PFSK-1 (cell line): ENCODE measurements around the gene SLC5A4.

Experiments
- FOXP2 ChIP-seq: optimal IDR thresholded peaks from 2 replicates; pipeline ENCODE3; 2011; ENCODE audit warnings: borderline replicate concordance, control low read depth, inconsistent platforms; ENCODE audit not compliant: insufficient read depth; ENCODE audit errors: extremely low read length, extremely low read depth
- POLR2AphosphoS5 ChIP-seq: IDR thresholded peaks from 2 replicates; pipeline ENCODE4 v1.6.1; 2012; ENCODE audit warnings: low read depth, mild to moderate bottlenecking, control low read depth, low read length, moderate library complexity
- REST ChIP-seq, 2 experiments: IDR thresholded peaks; 2 replicates each; pipeline versions ENCODE4 v1.6.1 to v1.8.0; 2011 to 2012; ENCODE audit warnings: low read depth in 2 of 2, low read length in 2 of 2, control low read depth in 1 of 2, inconsistent platforms in 1 of 2, mild to moderate bottlenecking in 1 of 2, moderate library complexity in 1 of 2; ENCODE audit not compliant: insufficient read depth in 1 of 2
- SIN3A ChIP-seq: IDR thresholded peaks from 2 replicates; pipeline ENCODE4 v1.6.1; 2012; ENCODE audit warnings: mild to moderate bottlenecking, low read length, moderate library complexity, borderline replicate concordance; ENCODE audit not compliant: insufficient read depth
- TAF1 ChIP-seq: IDR thresholded peaks from 2 replicates; pipeline ENCODE4 v1.6.1; 2012; ENCODE audit warnings: low read length, control low read depth, borderline replicate concordance; ENCODE audit not compliant: insufficient read depth

SLC5A4 gene

GRCh38 chr22:32177221-32177765 is 77.9 kb downstream of the SLC5A4 start:
- TF ChIP-seq POLR2AphosphoS5 (no peak), FOXP2 (no peak), SIN3A (no peak), TAF1 (no peak), REST (IDR thresholded peaks at IDR 0.05; ENCODE audit: insufficient read depth in 1 of 2, low read depth in 2 of 2, low read length in 2 of 2) (peak; percentile 68 to 89; a peak in 3 of 4 replicates)

DNA sequence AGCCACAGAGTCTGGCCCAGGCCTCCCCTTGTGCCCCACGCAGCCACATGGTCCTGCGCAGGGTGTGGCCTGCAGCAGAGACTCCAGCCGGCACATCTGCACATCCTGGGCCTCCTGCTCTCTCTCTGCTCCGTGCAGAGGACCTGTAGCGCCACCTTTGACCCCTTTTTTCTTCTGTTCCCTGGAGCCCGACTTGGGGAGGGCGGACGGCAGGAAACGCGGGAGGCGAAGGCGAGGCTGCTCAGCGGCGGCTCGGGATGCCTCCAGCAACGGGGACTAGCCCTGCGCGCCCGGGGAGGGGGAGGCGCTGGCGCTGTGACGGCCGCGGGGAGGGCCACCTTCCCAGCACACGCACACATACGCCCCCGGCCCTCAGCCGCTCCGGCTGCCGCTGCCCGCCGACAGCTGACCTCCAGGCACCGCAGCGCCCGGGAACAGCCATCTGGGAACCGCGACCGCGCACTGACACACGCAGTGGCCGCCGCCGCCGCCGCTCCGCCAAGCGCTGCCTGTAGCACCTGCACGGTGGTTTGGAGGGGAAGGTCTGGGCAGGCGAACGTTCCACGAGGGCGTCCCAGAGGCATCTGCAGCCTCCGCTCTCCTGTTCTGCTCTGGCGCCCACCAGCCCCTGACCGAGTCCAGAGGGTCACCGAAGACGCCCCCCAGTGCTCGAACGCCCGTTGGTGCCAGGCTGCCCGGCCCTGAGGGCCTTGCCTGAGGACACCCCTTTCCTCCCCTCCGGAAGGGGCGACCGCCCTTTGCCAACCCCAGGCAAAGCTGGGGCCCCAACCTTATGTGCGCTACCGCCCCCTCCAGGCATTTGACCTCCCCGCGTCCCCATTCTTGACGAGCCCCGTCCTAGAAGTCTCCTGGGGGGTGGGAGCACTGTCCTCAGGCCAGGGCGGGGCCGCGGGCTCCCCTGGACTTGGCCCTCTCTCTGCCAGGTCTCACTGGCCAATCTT is 79.2 kb downstream of the SLC5A4 start:
- no peak for TF ChIP-seq SIN3A
- no peak for TF ChIP-seq TAF1
- no peak for TF ChIP-seq POLR2AphosphoS5
- TF ChIP-seq FOXP2, result no peak
- no peak for TF ChIP-seq REST (IDR thresholded peaks at IDR 0.05; ENCODE audit: insufficient read depth in 1 of 2, low read depth in 2 of 2, low read length in 2 of 2)

DNA sequence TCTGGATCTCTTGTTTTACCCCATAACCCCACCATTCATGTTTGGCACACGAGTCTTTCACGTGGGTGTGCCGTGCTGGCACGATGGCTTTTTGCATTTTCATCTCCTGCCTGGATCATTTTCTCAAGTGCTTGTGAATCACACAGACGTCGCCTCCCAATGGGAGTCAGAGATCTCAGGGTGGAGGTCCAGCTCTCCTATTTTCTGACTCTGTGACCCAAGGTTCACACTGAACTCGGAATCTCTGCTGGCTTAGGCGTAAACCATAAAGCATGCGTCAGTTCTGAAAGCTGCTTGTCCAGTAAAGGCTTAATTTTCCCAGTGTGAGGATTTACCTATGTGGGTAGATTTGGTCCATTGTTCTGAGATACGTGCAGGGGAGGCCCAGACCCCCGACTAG is 80.0 kb downstream of the SLC5A4 start:
- TF ChIP-seq POLR2AphosphoS5, result no peak
